ENCODE results near the gene MAP2K6.
"Not testable (repeated sequence)": the region's sequence is repeated elsewhere in the genome, so short reads cannot be mapped to it uniquely, and the experiment has no call there.

The MAP2K6 gene

GRCh38 chr17:69460963-69461922, 46.7 kb downstream of the MAP2K6 start:
- no peak for DNase-seq

GRCh38 chr17:69461951-69462369, 47.5 kb downstream of the MAP2K6 start:
- no peak for DNase-seq

- DNase-seq = no peak
Measured at GRCh38 chr17:69462882-69463281, 48.4 kb downstream of the MAP2K6 start.

- no peak for DNase-seq
Measured at GRCh38 chr17:69466451-69466850, 52.0 kb downstream of the MAP2K6 start.

- no peak for DNase-seq
Measured at GRCh38 chr17:69466905-69467667, 52.6 kb downstream of the MAP2K6 start.

- no peak for DNase-seq
Measured at GRCh38 chr17:69468207-69468606, 53.7 kb downstream of the MAP2K6 start.

GRCh38 chr17:69470702-69471101, 56.2 kb downstream of the MAP2K6 start:
- no peak for DNase-seq

GRCh38 chr17:69471406-69471805, 56.9 kb downstream of the MAP2K6 start:
- no peak for DNase-seq

- no peak for DNase-seq
Measured at GRCh38 chr17:69473841-69474831, 59.6 kb downstream of the MAP2K6 start.

GRCh38 chr17:69477204-69477902, 62.9 kb downstream of the MAP2K6 start:
- no peak for DNase-seq

GRCh38 chr17:69477903-69478266, 63.4 kb downstream of the MAP2K6 start:
- DNase-seq = no peak

GRCh38 chr17:69478916-69479315, 64.4 kb downstream of the MAP2K6 start:
- DNase-seq = no peak

GRCh38 chr17:69479756-69480155, 65.3 kb downstream of the MAP2K6 start:
- DNase-seq = not testable (repeated sequence)

GRCh38 chr17:69480245-69480644, 65.7 kb downstream of the MAP2K6 start:
- no peak for DNase-seq

GRCh38 chr17:69485251-69485661, 70.8 kb downstream of the MAP2K6 start:
- no peak for DNase-seq

GRCh38 chr17:69485901-69486643, 71.6 kb downstream of the MAP2K6 start:
- DNase-seq = peak; percentile 14 to 35

- DNase-seq = no peak
Measured at GRCh38 chr17:69486779-69487637, 72.5 kb downstream of the MAP2K6 start.

- no peak for DNase-seq
Measured at GRCh38 chr17:69489313-69489712, 74.8 kb downstream of the MAP2K6 start.

GRCh38 chr17:69492410-69493071, 78.0 kb downstream of the MAP2K6 start:
- no peak for DNase-seq

GRCh38 chr17:69495787-69496186, 81.3 kb downstream of the MAP2K6 start:
- no peak for DNase-seq
